Panc1 (cell line): ENCODE results near the gene NPY4R.
"Not testable (repeated sequence)": the region's sequence is repeated elsewhere in the genome, so short reads cannot be mapped to it uniquely, and the experiment has no call there.

ENCODE experiments used
- TCF7L2 ChIP-seq: IDR thresholded peaks from 2 replicates; pipeline ENCODE4 v1.6.1; 2011; ENCODE audit warnings: mild to moderate bottlenecking, low read depth, low read length, inconsistent platforms
- TF ChIP-seq, protein P1 (sequence below): fragments of 450-650 bp; IDR thresholded peaks from 2 replicates; pipeline ENCODE4 v1.5.1; 2017; ENCODE audit warnings: mild to moderate bottlenecking

DNA sequence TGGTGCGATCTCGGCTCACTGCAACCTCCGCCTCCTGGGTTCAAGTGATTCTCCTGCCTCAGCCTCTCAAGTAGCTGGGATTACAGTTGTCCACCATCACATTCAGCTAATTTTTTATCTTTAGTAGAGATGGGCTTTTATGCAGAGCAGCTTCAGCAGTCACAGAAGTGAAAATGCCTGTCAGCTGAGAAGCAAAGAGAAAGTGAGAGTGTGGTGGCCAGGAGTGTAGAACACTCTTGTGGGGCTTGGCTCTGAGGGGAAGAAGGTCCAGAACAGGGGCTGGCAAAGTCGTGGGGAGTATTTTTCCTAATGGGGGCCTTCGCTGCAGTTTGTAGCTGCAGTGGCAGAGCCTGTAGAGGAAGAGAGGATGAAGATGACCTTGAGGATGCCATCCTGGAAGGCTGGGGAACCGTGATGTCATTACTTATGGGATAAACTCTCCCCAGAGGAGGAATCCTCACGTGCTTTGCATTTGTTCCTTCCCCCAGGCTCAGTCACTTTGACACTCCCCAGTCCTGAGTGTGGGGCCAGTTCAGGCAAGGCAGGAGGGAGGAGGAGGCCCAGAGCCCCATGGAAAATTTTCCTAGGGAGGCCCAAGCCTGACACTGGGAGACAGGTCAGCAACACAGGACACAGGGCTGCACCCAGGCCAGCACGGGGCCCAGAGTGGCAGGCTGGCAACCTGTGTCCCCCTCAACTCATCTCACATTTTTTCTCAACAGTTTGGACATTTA, 20.2 kb downstream of the NPY4R start:
- TF ChIP-seq, protein P1, sequence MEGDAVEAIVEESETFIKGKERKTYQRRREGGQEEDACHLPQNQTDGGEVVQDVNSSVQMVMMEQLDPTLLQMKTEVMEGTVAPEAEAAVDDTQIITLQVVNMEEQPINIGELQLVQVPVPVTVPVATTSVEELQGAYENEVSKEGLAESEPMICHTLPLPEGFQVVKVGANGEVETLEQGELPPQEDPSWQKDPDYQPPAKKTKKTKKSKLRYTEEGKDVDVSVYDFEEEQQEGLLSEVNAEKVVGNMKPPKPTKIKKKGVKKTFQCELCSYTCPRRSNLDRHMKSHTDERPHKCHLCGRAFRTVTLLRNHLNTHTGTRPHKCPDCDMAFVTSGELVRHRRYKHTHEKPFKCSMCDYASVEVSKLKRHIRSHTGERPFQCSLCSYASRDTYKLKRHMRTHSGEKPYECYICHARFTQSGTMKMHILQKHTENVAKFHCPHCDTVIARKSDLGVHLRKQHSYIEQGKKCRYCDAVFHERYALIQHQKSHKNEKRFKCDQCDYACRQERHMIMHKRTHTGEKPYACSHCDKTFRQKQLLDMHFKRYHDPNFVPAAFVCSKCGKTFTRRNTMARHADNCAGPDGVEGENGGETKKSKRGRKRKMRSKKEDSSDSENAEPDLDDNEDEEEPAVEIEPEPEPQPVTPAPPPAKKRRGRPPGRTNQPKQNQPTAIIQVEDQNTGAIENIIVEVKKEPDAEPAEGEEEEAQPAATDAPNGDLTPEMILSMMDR, result not testable (repeated sequence)
- TF ChIP-seq TCF7L2, result not testable (repeated sequence)
